ENCODE data around the gene SSR3.
A peak's percentile ranks its signal among the peaks of the same experiment; 100 is the strongest.
"Not testable (repeated sequence)": the region's sequence is repeated elsewhere in the genome, so short reads cannot be mapped to it uniquely, and the experiment has no call there.

Gene SSR3

DNA sequence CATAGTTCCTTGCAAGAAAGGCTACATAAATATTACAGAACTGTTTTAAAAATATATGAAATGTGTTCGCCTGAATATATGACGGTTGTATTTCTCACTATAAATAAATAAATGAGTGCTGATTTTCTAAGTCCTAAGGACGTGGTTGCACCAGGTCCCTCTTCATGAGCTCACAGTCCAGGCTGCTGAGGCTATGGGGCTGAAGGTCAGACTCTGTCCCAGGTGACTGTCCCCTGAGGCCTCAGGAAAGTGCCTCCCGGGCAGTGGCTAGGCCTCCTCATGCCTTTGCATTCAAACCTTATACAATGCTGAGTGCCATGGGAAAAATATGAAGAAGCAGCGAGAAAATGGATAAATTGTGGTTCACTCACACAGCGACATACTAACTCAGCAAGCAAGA, 43.5 kb upstream of the SSR3 start:
- no peaks in the 10 kb centered on the region for H3K9me2 ChIP-seq (replicated peaks; ENCODE audit: low read depth, low read length)
- no peak overlapping the region for H3K9ac ChIP-seq (ENCODE audit: low read depth, low read length, poor library complexity, severe bottlenecking)
- no peaks in the 10 kb centered on the region for H3K27me3 ChIP-seq (ENCODE audit: insufficient read depth, low read length, poor library complexity, severe bottlenecking)
- H3K4me1 ChIP-seq (ENCODE audit: insufficient read depth, low read length, poor library complexity, severe bottlenecking) = peaks cover 27% of the 10 kb centered on the region
- no peak overlapping the region for H3K4me3 ChIP-seq (ENCODE audit: low read length, poor library complexity, severe bottlenecking)
- no peaks in the 10 kb centered on the region for H3K36me3 ChIP-seq (ENCODE audit: insufficient read depth, low read length)
- H3K79me2 ChIP-seq (ENCODE audit: insufficient read depth, low read length) = no peaks in the 10 kb centered on the region
- H3K9me3 ChIP-seq (ENCODE audit: insufficient read depth, low read depth, low read length) = no peaks in the 10 kb centered on the region
- no peak overlapping the region for H3K4me2 ChIP-seq (ENCODE audit: low read depth, low read length, poor library complexity, severe bottlenecking)
- H3F3A ChIP-seq (ENCODE audit: low read depth) = no peaks in the 10 kb centered on the region
- H4K20me1 ChIP-seq (ENCODE audit: insufficient read depth, low read length, poor library complexity, severe bottlenecking) = no peaks in the 10 kb centered on the region
- H2AFZ ChIP-seq (ENCODE audit: low read length) = no peak overlapping the region
- TF ChIP-seq, protein P1, sequence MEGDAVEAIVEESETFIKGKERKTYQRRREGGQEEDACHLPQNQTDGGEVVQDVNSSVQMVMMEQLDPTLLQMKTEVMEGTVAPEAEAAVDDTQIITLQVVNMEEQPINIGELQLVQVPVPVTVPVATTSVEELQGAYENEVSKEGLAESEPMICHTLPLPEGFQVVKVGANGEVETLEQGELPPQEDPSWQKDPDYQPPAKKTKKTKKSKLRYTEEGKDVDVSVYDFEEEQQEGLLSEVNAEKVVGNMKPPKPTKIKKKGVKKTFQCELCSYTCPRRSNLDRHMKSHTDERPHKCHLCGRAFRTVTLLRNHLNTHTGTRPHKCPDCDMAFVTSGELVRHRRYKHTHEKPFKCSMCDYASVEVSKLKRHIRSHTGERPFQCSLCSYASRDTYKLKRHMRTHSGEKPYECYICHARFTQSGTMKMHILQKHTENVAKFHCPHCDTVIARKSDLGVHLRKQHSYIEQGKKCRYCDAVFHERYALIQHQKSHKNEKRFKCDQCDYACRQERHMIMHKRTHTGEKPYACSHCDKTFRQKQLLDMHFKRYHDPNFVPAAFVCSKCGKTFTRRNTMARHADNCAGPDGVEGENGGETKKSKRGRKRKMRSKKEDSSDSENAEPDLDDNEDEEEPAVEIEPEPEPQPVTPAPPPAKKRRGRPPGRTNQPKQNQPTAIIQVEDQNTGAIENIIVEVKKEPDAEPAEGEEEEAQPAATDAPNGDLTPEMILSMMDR (conservative IDR thresholded peaks at IDR 0.05; ENCODE audit: low read length) = no peak
- no peak for TF ChIP-seq EZH2phosphoT487 (IDR thresholded peaks at IDR 0.05; ENCODE audit: borderline replicate concordance)

DNA sequence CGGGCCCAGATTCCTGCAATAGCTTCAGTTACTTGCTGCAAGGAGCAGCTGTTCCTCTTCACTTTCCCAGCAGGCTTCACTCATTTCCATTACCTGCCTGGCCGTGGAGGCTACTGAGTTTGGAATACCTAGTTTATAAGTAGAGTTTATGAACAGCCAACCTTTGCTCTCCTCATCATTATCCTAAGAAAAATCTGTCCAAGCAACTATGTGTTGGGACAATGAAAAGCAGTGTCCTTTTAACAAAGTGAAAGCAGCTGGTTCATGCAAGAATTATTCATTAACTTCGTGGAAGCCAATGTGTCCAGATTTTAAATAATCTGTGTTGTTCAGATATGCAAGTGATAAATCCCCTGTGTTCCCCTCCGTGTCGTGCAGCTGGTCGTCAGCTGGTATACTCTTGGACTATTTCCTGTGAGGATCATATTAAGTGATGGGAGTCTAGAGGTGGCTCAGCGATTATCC, 39.3 kb upstream of the SSR3 start:
- Histone ChIP-seq H3K9me3 (ENCODE audit: insufficient read depth, low read depth, low read length) (no peaks in the 10 kb centered on the region), H3K36me3 (ENCODE audit: insufficient read depth, low read length) (no peaks in the 10 kb centered on the region), H3K4me1 (ENCODE audit: insufficient read depth, low read length, poor library complexity, severe bottlenecking) (peaks cover 30% of the 10 kb centered on the region), H4K20me1 (ENCODE audit: insufficient read depth, low read length, poor library complexity, severe bottlenecking) (no peaks in the 10 kb centered on the region), H3K9ac (ENCODE audit: low read depth, low read length, poor library complexity, severe bottlenecking) (no peak overlapping the region), H3K9me2 (replicated peaks; ENCODE audit: low read depth, low read length) (no peaks in the 10 kb centered on the region), H2AFZ (ENCODE audit: low read length) (no peak overlapping the region), H3K4me3 (ENCODE audit: low read length, poor library complexity, severe bottlenecking) (no peak overlapping the region), H3K27me3 (ENCODE audit: insufficient read depth, low read length, poor library complexity, severe bottlenecking) (no peaks in the 10 kb centered on the region), H3K4me2 (ENCODE audit: low read depth, low read length, poor library complexity, severe bottlenecking) (peak overlapping the region; percentile 58), H3K79me2 (ENCODE audit: insufficient read depth, low read length) (no peaks in the 10 kb centered on the region), H3F3A (ENCODE audit: low read depth) (no peaks in the 10 kb centered on the region)
- TF ChIP-seq EZH2phosphoT487 (IDR thresholded peaks at IDR 0.05; ENCODE audit: borderline replicate concordance) = no peak
- TF ChIP-seq, protein P1 (conservative IDR thresholded peaks at IDR 0.05; ENCODE audit: low read length) = no peak

DNA sequence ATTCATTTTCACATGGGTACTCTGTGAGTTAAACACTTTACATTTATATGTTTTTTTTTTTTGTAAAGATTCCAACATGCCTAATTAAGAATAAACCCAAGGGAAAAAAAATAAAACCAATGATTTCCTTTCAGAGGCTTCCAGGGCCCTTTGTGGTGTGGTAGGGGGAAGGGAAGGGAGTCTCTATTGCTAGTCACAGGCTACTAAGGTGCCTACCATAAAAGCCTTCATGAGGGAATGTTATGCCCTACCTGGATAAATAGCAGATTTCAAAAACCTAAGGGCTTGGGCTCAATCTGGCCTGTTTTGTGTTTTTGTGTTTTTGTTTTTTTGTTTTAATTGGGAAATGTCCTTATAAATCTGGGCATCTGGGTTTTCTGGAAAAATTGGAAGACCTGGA, 38.9 kb upstream of the SSR3 start:
- peaks cover 35% of the 10 kb centered on the region for H3K4me1 ChIP-seq (ENCODE audit: insufficient read depth, low read length, poor library complexity, severe bottlenecking)
- H3K79me2 ChIP-seq (ENCODE audit: insufficient read depth, low read length) = no peaks in the 10 kb centered on the region
- H3K9me3 ChIP-seq (ENCODE audit: insufficient read depth, low read depth, low read length) = no peaks in the 10 kb centered on the region
- peak overlapping the region; percentile 31 for H3K4me3 ChIP-seq (ENCODE audit: low read length, poor library complexity, severe bottlenecking)
- peak overlapping the region; percentile 58 for H3K4me2 ChIP-seq (ENCODE audit: low read depth, low read length, poor library complexity, severe bottlenecking)
- no peak overlapping the region for H2AFZ ChIP-seq (ENCODE audit: low read length)
- H3K9me2 ChIP-seq (replicated peaks; ENCODE audit: low read depth, low read length) = no peaks in the 10 kb centered on the region
- TF ChIP-seq, protein P1 (conservative IDR thresholded peaks at IDR 0.05; ENCODE audit: low read length) = no peak
- TF ChIP-seq EZH2phosphoT487 (IDR thresholded peaks at IDR 0.05; ENCODE audit: borderline replicate concordance) = no peak
- H3K9ac ChIP-seq (ENCODE audit: low read depth, low read length, poor library complexity, severe bottlenecking) = peak overlapping the region; percentile 31
- H3K27me3 ChIP-seq (ENCODE audit: insufficient read depth, low read length, poor library complexity, severe bottlenecking) = no peaks in the 10 kb centered on the region
- no peaks in the 10 kb centered on the region for H4K20me1 ChIP-seq (ENCODE audit: insufficient read depth, low read length, poor library complexity, severe bottlenecking)
- H3K36me3 ChIP-seq (ENCODE audit: insufficient read depth, low read length) = no peaks in the 10 kb centered on the region
- no peaks in the 10 kb centered on the region for H3F3A ChIP-seq (ENCODE audit: low read depth)

DNA sequence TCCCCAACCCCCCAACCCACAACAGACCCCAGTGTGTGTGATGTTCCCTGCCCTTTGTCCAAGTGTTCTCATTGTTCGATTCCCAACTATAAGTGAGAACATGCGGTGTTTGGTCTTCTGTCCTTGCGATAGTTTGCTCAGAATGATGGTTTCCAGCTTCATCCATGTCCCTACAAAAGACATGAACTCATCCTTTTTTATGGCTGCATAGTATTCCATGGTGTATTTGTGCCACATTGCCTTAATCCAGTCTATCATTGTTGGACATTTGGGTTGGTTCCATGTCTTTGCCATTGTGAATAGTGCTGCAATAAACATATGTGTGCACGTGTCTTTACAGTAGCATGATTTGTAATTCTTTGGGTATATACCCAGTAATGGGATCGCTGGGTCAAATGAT, 34.9 kb upstream of the SSR3 start:
- H3K9ac ChIP-seq (ENCODE audit: low read depth, low read length, poor library complexity, severe bottlenecking); H2AFZ ChIP-seq (ENCODE audit: low read length); H3K4me3 ChIP-seq (ENCODE audit: low read length, poor library complexity, severe bottlenecking); H3K9me3 ChIP-seq (ENCODE audit: insufficient read depth, low read depth, low read length); H3K27me3 ChIP-seq (ENCODE audit: insufficient read depth, low read length, poor library complexity, severe bottlenecking); H3K79me2 ChIP-seq (ENCODE audit: insufficient read depth, low read length); H3K9me2 ChIP-seq (replicated peaks; ENCODE audit: low read depth, low read length); H3F3A ChIP-seq (ENCODE audit: low read depth); H3K36me3 ChIP-seq (ENCODE audit: insufficient read depth, low read length); H4K20me1 ChIP-seq (ENCODE audit: insufficient read depth, low read length, poor library complexity, severe bottlenecking): not testable (repeated sequence)
- Histone ChIP-seq H3K4me1 (ENCODE audit: insufficient read depth, low read length, poor library complexity, severe bottlenecking) (peaks cover 58% of the 10 kb centered on the region), H3K4me2 (ENCODE audit: low read depth, low read length, poor library complexity, severe bottlenecking) (peak overlapping the region; percentile 26)
